GM18511 (cell line): ENCODE data around the gene MACROH2A1.

ENCODE experiments used
- ATAC-seq: cut with Tn5 transposase; IDR thresholded peaks from one replicate; pipeline ENCODE4 v1.9.1; 2021; ENCODE audit warnings: mild to moderate bottlenecking, moderate library complexity; ENCODE audit not compliant: unreplicated experiment

The MACROH2A1 gene

GRCh38 chr5:135398160-135398854, 724 bp downstream of the MACROH2A1 start:
- ATAC-seq = peak; percentile 42

DNA sequence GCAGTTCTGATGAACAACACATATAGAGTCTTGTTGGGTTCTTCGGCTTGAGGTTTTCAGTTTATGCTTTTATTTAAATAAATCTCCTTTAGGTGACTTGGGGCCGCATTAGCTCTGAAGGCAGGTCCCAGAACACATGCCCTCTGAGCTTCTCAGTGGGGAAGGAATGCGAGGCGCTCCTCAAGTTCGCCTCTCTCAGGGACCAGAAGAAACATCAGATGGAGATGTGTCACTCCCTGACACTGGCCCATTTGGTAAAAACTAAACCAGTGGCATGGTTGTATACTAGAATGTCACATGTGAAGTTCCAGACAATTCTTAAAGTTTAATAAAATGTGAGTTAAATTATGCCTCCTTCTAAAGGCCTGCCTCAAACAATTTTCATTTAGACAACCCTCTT, 1.9 kb downstream of the MACROH2A1 start:
- ATAC-seq = no peak

DNA sequence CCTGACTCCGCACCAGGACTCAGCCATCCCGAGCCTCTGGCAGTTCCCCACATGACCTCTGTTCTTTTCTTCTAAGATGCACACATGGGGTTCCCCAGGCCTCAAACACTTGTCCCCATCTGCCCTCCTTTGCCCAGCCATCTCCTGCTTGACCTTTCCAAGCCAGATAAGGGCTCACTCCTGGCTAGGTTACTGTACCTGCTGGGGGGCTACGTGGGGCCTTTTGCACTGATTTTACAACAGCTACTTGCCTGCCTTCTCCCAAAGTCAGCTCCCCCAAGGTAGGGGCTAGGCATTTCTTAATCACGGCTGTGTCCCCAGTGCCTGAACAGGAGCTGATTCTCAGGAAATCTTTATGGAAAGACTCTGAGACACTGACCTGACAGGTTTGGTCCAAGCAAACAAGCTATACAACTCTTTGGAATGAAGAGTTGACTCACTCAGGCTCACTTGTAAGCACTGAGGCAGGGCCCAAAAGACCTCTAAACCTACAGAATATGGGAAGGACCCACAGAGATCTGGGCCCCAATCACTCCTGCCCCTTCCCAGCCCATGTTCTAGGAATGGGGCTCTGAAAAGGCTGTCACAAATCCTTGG, 2.5 kb downstream of the MACROH2A1 start:
- no peak for ATAC-seq

GRCh38 chr5:135395866-135396265, 3.2 kb downstream of the MACROH2A1 start:
- no peak for ATAC-seq

- no peak for ATAC-seq
Observed at GRCh38 chr5:135395451-135395850, 3.6 kb downstream of the MACROH2A1 start.

DNA sequence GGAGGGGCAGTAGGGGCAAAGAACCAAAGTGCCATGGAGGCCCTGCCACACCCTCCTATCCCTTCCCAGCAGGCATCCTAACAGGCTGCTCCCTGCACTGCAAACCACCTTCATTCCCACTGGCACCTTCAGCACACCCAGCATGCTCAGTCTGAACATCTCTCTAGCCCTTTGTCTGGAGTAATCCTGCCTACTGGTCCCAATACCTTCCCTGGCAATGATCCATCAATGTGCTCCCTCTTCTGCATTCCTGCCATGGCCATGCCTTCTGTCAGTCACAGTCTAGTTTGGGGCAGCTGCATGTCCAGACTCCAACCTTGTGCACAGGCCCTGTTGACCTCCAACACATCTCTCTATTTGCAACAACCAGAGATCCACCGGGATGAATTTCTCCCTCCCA, 4.9 kb downstream of the MACROH2A1 start:
- no peak for ATAC-seq

GRCh38 chr5:135393691-135394090, 5.3 kb downstream of the MACROH2A1 start:
- ATAC-seq = no peak

GRCh38 chr5:135393229-135393628, 5.8 kb downstream of the MACROH2A1 start:
- no peak for ATAC-seq

DNA sequence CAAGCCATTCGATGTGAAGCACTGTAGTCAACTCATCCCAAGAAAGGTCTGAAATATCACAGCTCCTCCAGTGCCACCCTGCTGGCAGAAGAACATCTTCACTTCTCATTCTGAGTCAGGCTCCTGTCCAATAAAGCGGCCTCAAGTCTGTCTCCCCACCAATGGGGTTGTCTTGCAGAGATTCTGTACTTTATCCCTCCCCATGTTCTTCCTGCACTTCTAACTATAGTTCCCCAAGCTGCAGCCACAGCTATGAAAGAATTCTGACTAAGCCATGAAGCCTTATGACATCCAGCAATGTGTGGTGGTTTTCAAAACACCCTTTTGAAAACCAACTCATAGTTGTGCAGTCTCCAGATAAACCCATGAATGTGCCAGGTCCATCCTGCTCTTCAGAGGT, 6.8 kb downstream of the MACROH2A1 start:
- no peak for ATAC-seq

- no peak for ATAC-seq
Observed at GRCh38 chr5:135391869-135392255, 7.2 kb downstream of the MACROH2A1 start.

DNA sequence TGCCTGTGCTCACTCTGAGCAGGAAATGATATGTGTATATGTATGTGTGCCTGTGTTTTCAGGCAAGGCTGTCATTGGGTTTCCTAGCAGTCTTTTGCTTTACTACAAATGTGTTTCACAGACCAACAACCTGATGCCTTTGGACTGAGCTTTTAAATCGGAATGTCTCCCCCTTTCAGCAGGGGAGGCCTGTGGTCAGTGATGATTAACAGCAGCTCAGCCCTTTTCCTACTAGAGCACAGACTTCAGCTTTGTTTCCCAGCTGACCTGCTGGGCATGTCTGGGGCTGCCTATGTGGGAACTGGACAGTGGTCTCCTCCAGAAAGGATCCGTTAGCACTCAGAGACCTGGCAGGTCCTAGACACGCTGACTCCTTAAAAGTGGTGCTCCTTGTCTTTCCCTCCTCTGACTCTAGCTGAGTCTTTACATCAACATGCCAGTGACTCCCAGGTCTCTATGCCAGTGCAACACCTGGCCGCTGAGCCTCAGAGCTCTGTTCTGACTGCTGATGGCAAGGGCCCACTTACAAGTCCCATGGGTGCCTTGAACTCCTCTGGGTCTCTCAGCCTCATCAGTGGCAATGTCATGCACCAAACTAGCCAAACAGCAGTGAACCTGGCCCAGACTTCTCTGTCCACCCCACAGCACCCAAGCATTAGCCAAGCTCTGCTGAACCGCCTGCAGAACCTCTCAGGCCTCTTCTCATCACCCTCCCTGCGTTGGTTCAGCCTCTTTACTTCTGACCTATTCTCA, 7.7 kb downstream of the MACROH2A1 start:
- no peak for ATAC-seq

DNA sequence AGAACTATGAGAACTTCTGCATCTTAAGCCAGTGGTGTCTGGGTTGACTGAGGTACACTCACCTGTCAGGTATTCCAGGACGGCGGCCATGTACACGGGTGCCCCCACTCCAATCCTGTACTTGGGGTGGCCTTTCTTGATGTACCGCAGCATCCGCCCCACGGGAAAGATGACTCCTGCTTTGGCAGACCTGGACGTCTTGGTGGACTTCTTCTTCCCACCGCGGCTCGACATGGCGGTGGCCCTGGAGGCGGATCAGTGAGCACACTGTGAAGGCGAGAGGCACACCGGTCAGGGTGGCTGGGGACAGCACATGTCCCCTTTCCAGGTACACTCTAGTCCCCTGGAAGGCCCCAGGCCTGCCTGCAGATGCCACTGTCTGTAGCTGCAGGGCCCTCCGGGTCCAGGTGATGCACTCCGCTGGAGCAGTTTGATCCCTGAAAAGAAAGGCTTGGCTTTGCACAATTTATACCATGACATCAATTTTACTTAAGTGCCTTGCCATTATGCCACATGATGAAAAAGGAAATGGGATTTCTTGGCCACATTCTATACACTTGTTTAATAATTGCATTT, 10.1 kb downstream of the MACROH2A1 start:
- ATAC-seq = no peak

DNA sequence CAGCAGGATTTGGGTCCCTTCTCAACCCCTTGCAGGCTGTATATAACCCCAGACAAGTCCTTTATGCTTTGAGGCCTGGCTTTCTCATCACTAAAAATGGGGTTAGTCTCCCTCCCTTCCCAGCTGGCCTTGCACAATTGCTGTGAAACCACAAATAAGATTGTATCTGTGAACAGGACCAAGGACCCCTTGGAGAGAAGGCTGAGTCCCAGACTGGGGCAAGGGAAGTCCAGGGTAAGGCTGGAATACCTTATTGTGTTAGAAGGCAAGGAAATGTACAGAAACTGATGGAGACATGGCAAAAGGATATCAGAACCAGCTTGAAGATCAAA, 11.4 kb downstream of the MACROH2A1 start:
- ATAC-seq = no peak

- ATAC-seq = no peak
Observed at GRCh38 chr5:135386886-135387628, 12.0 kb downstream of the MACROH2A1 start.

GRCh38 chr5:135386096-135386495, 12.9 kb downstream of the MACROH2A1 start:
- no peak for ATAC-seq

DNA sequence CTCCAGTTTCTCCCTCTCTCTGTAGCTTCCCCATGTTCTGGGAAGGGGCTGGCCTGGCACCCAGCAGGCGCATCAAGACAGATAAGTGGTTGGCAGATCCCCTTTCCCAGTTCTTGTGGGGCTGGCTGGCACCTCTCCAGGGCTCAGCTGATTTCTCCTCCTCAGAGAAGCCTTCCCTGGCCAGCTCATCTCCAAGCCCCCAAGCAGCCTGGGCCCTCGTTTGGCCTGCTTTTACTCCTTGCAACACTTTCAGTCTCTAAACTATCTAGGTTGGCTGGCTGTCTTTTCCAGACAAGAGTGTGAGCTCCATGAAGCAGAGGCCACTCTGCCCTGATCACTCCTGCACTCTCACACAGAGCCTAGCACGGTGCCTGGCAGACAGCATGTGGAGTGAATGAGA, 13.5 kb downstream of the MACROH2A1 start:
- no peak for ATAC-seq

GRCh38 chr5:135384898-135385297, 14.1 kb downstream of the MACROH2A1 start:
- no peak for ATAC-seq

GRCh38 chr5:135383803-135384495, 15.1 kb downstream of the MACROH2A1 start:
- ATAC-seq = no peak

- no peak for ATAC-seq
Observed at GRCh38 chr5:135382981-135383380, 16.1 kb downstream of the MACROH2A1 start.

DNA sequence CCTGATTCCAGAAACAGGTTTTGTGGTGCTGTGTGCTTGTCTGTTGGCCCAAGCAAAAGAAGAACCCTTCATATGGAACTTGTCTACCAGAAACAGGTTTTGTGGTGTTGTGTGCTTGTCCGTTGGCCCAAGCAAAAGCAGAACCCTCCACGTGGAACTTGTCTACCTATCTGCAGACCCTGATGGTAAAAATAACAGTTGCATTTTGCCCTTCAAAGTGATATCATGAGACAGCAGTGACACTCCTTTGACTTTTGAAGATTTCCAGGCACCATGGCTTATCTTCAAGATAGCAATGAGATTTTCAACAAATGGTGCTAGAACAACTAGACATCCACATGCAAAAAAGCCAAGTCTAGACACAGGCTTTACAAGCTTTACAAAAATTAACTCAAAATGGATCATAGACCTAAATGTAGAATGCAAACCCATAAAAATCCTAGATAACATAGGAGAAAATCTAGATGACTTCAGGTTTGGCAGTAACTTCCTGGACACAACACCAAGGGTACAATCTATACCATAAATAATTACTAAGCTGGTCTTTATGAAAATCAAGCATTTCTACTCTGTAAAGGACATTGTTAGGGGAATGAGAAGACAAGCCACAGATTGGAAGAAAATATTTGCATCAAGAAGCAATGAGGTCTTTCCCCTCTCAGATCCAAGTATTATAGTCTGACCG, 16.8 kb downstream of the MACROH2A1 start:
- no peak for ATAC-seq
